HAP-1 (cell line): ENCODE results near the gene OGA.

Experiments used
- DNase-seq, 2 experiments: peaks; one replicate each; pipeline ENCODE4 v3.0.0-alpha.2; 2016 to 2020; ENCODE audit warnings: low spot score in 2 of 2
- H3K27me3 ChIP-seq: fragments of 250-450 bp; sonication (Bioruptor Pico); 2 replicates; pipeline ENCODE4 v1.5.1; 2020; ENCODE audit warnings: low read depth, mild to moderate bottlenecking, moderate library complexity
- H3K36me3 ChIP-seq: fragments of 250-450 bp; sonication (Bioruptor Pico); replicated peaks from 2 replicates; pipeline ENCODE4 v1.5.1; 2020; ENCODE audit warnings: mild to moderate bottlenecking
- H3K4me1 ChIP-seq: fragments of 250-450 bp; sonication (Bioruptor Pico); 2 replicates; pipeline ENCODE4 v1.5.1; 2020; ENCODE audit warnings: mild to moderate bottlenecking
- H3K4me3 ChIP-seq: fragments of 250-450 bp; sonication (Bioruptor Pico); 2 replicates; pipeline ENCODE4 v1.5.1; 2020; ENCODE audit warnings: mild to moderate bottlenecking, moderate library complexity
- H3K9me3 ChIP-seq: fragments of 250-450 bp; sonication (Bioruptor Pico); 2 replicates; pipeline ENCODE4 v1.5.1; 2020; ENCODE audit warnings: mild to moderate bottlenecking, moderate library complexity
- in situ Hi-C: fragments of 300-500 bp; cut with MboI; formaldehyde crosslinking; loops from 3 replicates; pipeline ENCODE4 v1.14.3; 2020; ENCODE audit warnings: low sequenced_read_pairs, inconsistent platforms, mixed read lengths

Gene OGA

DNA sequence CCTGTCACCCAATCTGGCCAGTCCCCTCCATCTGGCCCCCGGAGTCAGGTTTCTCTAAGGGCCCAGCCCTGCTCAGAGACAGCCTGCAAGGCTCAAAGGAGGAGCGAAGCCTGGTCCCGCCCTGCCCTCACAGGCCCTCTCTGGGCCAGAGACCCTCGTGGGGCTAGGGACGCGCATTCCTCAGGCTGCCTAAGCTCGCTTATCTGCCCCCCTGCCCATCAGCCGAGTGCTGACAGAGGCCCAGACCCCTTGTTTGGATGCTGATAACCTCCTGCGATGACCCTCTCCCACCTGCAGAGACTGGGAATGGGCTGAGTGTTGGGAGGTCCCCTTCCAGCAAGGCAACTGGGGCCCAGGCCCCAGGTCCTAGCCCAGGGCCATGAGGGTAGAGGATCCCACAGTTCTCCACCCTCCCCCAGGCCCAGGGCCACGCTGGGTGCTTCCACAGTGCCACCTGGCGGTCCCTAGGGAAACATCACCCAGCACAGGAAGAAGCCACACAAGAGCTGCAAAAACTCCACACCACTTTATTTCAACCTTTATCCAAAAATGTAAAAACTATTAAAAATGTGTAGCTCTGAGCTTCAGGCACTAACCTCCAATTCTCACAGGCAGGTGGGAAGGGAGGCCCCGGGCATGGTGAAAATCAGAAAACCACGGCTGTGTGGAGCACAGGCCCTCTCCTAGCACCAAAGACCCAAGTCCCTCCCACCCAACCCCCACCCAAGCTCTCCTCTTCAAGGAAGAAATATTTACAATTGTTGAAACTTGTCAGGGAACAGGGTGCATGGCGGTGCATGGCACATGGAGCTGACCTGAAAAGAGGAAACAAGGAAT is 37.2 kb downstream of the OGA start:
- Histone ChIP-seq H3K36me3 (peaks cover 23% of the 10 kb centered on the region), H3K9me3 (no peaks in the 10 kb centered on the region), H3K4me1 (peaks cover 21% of the 10 kb centered on the region), H3K27me3 (no peaks in the 10 kb centered on the region), H3K4me3 (no peak overlapping the region)
- in situ Hi-C loops, result loop anchor here (5.0 kb wide), 2 partner anchors 174 to 569 kb away; no protein-coding TSS in a partner anchor
- DNase-seq, result peak; percentile 75 to 86

DNA sequence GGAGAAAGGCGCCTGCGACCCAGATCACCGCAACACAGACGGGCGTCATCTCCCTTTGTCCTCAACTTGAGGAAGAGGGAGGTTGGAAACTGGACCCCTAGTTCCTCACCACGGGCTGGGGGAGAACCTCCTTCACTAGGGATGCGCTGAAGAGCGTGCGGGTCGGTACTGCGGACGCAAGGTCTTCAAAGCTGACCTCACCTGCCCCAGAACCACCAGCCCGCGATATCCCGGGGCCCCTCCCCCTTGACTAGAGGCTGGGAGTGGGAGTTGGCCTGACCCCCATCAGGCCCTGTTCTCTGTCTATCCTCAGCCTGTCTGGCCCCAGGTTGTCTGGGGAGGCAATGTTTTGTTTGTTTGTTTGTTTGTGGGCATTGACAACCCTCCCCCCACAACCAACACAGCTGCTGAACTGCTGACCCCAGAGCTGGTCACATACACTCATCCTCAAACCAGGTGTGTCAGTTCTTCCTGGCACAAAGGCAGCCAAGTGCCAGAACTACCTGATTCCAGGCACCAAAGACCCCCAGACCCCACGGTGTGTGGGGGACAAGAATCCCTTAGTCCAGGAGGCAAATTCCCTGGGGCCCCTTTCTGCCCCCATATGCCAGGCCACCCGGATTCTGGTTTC is 37.9 kb downstream of the OGA start:
- H3K36me3 ChIP-seq, result peaks cover 16% of the 10 kb centered on the region
- no peaks in the 10 kb centered on the region for H3K9me3 ChIP-seq
- H3K4me3 ChIP-seq, result peak overlapping the region; percentile 7
- in situ Hi-C loops, result loop anchor here (5.0 kb wide), 2 partner anchors 173 to 568 kb away; no protein-coding TSS in a partner anchor
- H3K4me1 ChIP-seq, result peaks cover 21% of the 10 kb centered on the region
- DNase-seq, result no peak
- H3K27me3 ChIP-seq, result peaks cover 2% of the 10 kb centered on the region

DNA sequence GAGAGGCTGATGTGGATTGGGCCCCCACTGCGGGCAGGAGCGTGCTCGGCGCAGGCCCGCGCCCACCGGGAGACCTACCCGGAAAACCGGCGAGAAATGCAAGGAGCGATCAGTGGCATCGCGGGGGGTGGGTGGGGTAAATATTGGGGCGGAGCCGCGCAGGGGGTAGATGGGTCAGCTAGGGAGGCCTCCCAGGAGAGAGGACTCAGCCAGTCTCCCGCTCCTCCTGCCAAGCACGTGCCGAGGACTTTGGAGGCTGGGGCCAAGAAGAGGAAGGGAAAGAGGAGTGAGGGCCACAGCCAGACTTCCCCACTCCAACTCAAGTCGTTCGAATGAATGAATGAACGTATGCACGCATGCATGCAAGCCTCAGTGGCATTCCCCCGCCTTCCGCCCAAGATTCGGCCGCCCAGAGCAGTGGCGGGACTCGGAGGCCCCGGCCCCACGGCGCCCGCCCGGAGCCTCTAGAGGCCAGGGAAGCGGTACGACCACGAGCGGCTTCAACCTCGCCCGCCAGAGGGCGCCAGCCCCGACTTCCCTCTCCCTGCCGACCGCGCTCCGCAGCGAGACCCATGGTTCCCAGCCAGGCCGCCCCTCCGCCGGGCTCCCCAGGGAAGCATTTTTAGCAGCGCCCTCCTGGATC is 38.6 kb downstream of the OGA start:
- H3K36me3 ChIP-seq, result peaks cover 12% of the 10 kb centered on the region
- peak; percentile 32 to 94 for DNase-seq
- in situ Hi-C loops, result loop anchor here (5.0 kb wide), 2 partner anchors 172 to 567 kb away; no protein-coding TSS in a partner anchor
- H3K9me3 ChIP-seq, result no peaks in the 10 kb centered on the region
- H3K27me3 ChIP-seq, result peaks cover 8% of the 10 kb centered on the region
- H3K4me1 ChIP-seq, result peaks cover 21% of the 10 kb centered on the region
- H3K4me3 ChIP-seq, result peak overlapping the region; percentile 7

DNA sequence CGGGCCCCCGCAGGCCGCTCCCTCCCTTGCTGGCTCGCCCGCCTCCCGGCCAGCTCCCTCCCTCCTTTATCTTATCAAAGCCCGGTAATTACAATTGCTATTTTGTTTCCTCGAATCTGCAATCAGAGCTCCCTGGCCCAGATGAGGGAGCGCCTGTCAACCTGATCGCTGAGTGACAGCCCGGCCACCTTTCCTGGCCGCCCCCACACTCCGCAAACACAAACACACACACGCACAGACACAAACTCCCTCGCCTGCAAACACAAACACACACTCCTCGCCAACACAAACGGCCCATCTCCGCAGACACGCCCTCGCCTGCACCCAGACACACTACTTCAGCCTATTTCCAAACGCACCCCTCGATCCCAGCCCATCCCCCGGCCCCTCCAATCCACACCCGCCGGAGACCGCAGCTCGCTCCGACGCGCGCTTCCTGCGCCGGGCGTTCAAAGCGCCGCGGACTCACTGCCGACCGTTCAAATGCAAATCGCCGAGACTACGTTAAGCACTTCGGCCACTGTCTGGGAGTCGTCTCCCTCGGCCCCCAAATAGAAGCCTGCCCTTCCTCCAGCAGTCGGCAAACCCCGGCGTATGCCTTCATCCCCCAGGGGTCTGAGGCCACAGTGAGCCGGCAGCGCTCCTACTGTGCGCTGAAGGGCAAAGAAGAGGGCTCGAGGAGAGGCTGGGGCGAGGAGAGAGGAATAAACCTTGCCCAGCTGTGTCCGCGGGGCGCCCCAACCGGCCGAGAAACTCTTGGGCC is 39.3 kb downstream of the OGA start:
- no peaks in the 10 kb centered on the region for H3K9me3 ChIP-seq
- peaks cover 12% of the 10 kb centered on the region for H3K27me3 ChIP-seq
- no peak for DNase-seq
- in situ Hi-C loops, result no loop called here
- no peak overlapping the region for H3K4me3 ChIP-seq
- H3K36me3 ChIP-seq, result peaks cover 12% of the 10 kb centered on the region
- H3K4me1 ChIP-seq, result peaks cover 21% of the 10 kb centered on the region

DNA sequence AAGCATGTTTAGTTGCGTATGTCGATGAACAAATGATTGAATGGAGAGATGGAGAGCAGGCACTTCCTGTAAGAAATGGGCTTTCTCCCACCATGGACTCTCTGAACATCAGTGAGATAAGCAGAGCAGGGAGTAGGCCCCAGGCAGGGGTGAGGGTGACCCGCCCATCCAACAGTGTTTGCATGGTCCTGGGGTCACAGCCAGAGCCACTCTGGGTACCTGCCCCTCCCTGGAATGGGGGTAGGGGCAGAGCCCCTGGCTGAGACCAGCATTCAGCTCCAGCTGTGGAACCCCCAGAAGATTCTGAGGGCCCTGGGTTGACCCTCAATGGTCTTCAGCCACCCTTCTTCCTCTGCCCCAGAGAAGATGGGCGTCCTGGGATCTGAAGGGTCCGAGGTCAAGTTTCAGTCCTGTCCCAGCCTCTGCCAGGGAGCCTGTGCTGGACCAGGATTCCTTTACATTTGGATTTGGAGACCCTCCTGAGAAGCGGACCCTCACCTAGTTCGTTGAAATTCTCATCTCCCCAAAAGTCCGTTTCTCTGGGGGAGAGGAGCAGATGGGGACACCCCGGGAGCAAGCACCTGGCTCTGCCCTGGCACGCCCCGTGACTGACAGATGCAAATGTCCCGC is 40.0 kb downstream of the OGA start:
- H3K4me3 ChIP-seq, result no peak overlapping the region
- peaks cover 12% of the 10 kb centered on the region for H3K36me3 ChIP-seq
- no peak for DNase-seq
- no peaks in the 10 kb centered on the region for H3K9me3 ChIP-seq
- in situ Hi-C loops, result no loop called here
- peaks cover 12% of the 10 kb centered on the region for H3K27me3 ChIP-seq
- peaks cover 21% of the 10 kb centered on the region for H3K4me1 ChIP-seq

DNA sequence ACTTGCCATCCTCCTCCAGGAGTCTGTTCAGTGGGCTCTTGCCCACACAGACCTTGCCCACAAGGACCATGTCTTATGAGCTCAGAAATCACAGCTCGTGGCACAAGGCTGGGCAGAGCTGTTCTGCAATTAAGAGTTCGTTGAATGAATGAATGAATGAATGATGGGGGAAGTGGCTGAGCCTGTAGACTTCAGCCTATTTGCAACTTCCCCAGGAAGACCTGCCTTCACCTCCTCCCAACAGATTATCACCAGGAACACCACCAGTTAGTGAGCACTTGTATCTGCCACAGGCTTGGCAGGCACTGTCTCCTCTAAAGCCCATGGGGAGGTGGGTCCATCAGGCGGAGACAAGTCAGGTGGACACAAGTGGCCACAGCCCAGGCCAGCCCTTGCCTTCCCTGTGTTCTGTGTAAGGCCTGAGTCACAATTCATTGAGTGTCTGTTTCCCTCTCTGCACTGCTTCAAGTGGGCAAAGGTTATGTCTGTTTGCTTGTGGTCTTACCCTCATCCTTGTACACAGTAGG is 40.6 kb downstream of the OGA start:
- Histone ChIP-seq H3K9me3 (no peaks in the 10 kb centered on the region), H3K4me1 (peaks cover 21% of the 10 kb centered on the region), H3K27me3 (peaks cover 12% of the 10 kb centered on the region), H3K4me3 (no peak overlapping the region), H3K36me3 (peaks cover 12% of the 10 kb centered on the region)
- in situ Hi-C loops, result no loop called here
- no peak for DNase-seq

DNA sequence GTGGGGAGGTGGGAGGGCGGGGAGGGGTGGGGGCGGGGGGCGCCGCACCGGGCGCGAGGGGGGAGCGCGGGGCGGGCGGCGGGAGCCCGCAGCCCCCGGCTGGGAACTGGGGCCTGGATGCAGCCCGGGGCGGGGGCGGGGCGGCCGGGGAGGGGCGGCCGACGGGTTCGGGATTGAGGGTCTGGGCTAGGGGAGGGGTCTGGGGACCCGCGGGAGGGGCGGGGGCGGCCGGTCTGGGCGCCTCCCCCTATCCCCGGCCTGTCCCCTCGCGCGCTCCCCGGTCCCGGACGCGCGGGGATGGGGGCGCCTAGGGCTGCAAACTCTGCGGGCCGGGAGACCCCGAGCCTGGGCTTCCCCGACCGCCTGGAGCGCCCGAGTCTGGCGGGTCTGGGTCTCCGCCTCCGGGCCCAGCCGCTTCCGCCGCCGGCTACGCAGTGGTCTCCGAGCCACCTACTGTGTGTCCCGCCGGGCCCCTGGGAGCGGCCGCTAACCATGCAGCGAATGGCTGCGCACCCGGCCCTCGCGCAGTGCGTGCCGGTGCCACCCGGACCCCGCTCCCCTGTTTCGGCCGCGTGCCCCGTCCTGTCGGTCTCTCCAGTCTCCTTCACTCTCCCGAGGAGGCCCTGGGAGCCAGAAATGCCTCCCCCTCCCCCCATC is 42.0 kb downstream of the OGA start:
- in situ Hi-C loops, result no loop called here
- Histone ChIP-seq H3K36me3 (peaks cover 12% of the 10 kb centered on the region), H3K9me3 (no peaks in the 10 kb centered on the region), H3K27me3 (peaks cover 12% of the 10 kb centered on the region), H3K4me1 (peaks cover 13% of the 10 kb centered on the region), H3K4me3 (no peak overlapping the region)
- DNase-seq, result no peak

DNA sequence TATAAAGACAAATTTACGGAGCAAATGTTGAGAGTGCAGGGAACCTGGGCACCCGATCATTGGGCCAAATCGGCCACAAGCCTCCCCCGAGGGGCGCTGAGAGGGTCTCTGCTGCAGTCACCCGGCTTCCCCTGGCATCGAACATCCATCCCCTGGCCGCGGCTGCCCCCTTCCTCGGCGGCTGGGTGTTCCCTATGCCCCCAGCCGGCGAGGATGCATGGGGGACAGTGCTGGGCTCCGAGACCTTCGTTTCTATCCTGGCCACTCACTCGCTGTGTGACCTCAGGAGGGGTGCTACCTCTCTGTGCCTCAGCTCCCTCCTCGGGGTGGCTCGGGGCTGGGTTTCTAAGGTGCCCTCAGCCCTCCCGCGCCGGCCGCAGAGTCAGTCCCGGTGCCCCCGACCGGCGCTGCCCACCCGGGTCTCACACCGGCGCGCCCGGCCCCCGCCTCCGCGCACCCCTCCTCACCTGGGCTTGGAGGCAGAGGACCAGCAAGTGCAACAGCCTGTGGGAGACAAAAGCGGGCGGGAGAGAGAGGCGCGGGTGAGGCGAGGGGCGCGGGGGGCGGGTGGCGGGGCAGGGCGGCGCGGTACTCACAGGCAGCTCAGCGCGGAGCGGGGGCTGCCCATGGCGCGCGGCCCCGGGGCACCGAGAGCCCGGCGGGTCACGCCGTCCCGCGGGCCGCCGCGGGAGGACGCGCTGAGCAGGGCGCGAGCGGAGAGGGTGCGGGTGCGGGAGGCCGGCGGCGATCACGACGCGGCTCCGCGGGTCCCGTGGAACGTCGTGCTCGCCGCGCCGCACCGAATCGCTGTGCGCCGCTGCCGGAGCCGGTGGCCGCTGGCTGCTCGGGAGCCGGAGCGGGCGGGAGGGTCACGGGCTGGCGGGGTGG is 42.7 kb downstream of the OGA start, which contains the start of gene FGF8:
FGF8 (minus strand) TSS at position 842 of the 888 bp plus-strand sequence; CDS start at position 628, 214 bp downstream.
- peaks cover 5% of the 10 kb centered on the region; the same call in 1 of the 2 replicates for H3K36me3 ChIP-seq
- no peak for DNase-seq
- in situ Hi-C loops, result no loop called here
- H3K9me3 ChIP-seq, result no peaks in the 10 kb centered on the region
- peaks cover 7% of the 10 kb centered on the region for H3K4me1 ChIP-seq
- peak within 1 kb of the TSS; percentile 16 for H3K4me3 ChIP-seq
- peaks cover 12% of the 10 kb centered on the region for H3K27me3 ChIP-seq

DNA sequence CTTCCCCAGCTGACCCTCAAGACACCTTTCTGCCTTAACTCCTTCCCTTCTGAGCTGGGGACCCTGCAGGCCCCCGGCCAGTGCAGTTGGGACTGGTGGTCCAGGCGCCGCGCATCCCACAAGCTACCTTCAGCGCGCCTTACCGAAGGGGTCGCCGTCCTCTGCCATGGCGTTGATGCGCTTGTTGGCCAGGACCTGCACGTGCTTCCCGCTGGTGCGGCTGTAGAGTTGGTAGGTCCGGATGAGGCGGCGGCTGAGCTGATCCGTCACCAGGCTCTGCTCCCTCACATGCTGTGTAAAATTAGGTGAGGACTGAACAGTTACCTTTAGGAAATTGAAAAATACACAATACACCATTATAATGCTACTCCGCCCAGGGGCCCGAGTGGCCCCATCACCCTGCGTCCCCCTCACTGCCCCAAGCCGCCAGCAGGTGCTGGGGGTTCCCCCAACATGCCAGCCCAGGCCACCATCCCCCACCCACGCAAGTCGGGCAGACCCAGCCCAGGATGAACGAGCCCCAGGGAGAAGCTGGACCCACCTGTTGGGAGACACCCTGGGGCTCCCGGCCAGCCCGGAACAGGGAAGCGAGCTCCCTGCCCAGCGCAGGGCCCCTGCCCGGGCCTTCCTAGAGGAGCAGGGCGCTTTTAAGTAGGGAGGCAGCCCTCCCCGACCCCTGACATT is 43.5 kb downstream of the OGA start:
- in situ Hi-C loops, result no loop called here
- Histone ChIP-seq H3K9me3 (no peaks in the 10 kb centered on the region), H3K27me3 (peaks cover 12% of the 10 kb centered on the region), H3K4me1 (peaks cover under 1% of the 10 kb centered on the region), H3K4me3 (no peak overlapping the region), H3K36me3 (peaks cover 3% of the 10 kb centered on the region; the same call in 1 of the 2 replicates)
- no peak for DNase-seq

DNA sequence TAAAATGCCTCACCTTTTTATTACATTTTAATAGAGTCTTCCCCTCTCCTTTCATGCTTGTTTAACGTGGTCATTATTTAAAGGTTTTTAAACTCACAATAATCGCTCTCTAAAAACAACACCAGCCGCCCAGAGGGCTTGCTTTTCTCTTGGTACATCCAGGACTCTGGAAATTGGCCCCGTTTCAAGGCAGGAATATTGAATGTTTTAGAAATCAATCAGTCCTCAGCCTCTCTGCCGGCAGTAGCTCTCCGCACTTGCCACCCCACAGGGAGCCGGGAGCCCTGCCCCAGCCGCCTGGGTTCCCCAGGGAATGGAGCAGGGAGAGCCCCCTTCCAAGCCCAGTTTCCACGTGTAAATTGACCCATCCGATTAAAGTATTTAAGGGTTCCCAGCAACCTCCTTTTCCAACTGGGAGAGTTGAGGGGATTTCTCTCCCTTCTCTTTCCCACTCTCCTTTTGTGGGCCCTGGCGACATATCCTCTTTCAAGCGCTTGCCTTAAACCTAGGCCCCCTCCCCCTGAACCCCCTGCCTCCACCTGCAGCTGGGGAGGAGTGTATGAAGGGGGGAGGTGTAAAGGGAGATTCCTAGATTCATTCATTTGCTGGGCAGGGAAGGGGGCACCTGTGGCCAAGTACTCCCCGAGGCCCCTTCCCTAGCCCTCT is 44.2 kb downstream of the OGA start:
- H3K9me3 ChIP-seq, result no peaks in the 10 kb centered on the region
- peaks cover 12% of the 10 kb centered on the region for H3K27me3 ChIP-seq
- no peak overlapping the region for H3K4me3 ChIP-seq
- no peaks in the 10 kb centered on the region; the same call in 1 of the 2 replicates for H3K4me1 ChIP-seq
- DNase-seq, result no peak
- 0 out of 2 replicates have a peak, but pooled peaks cover 3% of the 10 kb centered on the region for H3K36me3 ChIP-seq
- in situ Hi-C loops, result no loop called here
